Measurements from ENCODE around the gene UBALD2.
"Not testable (repeated sequence)": the region's sequence is repeated elsewhere in the genome, so short reads cannot be mapped to it uniquely, and the experiment has no call there.

The UBALD2 gene

GRCh38 chr17:76246080-76247066 lies 18.8 kb upstream of the UBALD2 start:
- DNase-seq: peak in 3 of 6 experiments; percentile 42 to 68 (median 56)

GRCh38 chr17:76247304-76247703 lies 17.8 kb upstream of the UBALD2 start:
- no peak for DNase-seq

DNA sequence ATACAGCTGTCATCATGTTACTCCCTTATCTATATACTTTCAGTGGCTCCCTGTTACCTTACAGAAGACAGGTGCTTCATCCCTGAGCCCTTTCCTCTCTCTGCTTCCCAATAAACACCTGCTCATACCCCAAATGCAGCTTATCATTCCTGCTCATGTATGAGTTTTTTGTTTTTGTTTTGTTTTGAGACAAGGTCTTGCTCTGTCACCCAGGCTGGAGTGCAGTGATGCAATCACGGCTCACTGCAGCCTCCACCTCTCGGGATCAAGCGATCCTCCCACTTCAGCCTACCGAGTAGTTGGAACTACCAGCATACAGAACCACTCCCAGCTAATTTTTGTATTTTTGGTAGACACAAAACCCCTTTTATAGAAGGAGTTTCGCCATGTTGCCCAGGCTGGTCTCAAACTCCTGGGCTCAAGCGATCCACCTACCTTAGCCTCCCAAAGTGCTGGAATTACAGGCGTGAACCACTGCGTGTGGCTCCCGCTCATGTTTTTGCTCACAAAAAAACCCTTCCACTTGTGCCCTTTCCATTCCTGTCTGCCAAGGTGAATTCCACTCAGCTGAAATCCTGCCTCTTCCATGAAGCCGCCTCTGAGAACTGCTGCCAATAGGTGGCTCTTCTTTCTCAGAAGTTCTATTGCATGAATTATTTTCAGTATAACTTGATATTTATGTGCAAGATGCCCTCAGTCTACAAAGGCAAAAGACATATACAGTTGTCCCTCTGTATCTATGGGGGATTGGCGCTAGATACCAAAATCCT lies 16.9 kb upstream of the UBALD2 start:
- DNase-seq: no peak

DNA sequence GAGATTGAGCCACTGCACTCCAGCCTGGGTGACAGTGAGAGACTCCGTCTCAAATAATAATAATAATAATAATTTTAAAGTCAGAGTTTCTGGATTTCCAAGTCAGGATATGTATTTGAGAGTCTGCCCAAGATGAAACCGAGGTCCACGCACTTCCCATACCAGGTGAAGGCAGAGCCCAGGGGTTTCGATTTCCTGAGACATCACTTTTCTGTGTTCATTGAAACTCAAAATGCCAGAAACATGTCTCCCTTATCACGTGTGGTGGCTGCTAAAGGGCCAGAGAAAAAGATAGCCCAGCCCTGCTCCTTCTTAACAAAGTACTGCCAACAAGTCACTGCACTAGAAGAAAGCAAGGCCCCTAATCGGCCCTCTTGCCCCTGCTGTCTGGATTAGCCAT lies 15.0 kb upstream of the UBALD2 start:
- DNase-seq: no peak

- DNase-seq: peak in 1 of 6 experiments; percentile 31
Observed at GRCh38 chr17:76251478-76252039, 13.6 kb upstream of the UBALD2 start.

DNA sequence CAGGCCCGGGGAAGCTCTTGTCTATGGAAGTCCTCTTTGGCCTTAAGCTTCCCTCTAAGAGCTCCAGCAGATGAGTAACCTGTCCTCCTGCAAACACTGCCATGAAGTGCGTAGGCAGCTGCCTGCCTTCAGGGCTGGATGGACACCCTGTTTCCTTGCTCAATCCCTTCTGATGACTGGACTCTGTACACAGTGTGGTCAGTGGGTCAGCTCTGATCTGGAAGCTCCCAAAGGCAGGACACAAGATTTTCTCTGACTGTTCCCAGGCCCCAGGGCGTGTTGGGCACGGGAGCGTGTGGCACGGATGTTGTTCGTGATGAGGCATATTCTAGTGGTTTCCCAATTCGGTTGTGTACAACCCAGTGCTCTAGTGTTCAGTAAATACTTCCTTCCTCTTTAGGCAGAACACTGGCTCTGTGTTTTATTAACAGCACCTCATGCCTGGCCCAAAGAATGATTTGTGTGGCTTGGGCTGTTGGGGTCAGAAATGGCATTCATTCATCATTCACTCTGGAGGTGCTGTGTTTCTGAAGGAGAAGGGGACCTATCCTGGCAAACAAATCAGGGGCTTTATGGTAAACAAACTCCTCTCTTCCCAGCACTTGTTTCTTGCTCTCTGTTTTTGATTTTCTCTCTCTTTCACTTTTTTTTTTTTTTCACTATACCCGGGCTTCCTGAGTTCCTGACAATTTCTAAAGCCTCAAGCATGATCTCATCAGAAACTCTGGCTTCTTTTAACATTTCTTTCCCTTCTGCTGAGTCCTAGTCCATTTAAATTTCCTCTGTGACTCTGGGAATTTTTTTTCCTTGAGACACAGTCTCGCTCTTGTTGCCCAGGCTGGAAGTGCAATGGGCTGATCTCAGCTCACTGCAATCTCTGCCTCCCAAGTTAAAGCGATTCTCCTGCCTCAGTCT lies 12.9 kb upstream of the UBALD2 start:
- peak in 4 of 6 experiments; percentile 23 to 62 (median 39) for DNase-seq

DNA sequence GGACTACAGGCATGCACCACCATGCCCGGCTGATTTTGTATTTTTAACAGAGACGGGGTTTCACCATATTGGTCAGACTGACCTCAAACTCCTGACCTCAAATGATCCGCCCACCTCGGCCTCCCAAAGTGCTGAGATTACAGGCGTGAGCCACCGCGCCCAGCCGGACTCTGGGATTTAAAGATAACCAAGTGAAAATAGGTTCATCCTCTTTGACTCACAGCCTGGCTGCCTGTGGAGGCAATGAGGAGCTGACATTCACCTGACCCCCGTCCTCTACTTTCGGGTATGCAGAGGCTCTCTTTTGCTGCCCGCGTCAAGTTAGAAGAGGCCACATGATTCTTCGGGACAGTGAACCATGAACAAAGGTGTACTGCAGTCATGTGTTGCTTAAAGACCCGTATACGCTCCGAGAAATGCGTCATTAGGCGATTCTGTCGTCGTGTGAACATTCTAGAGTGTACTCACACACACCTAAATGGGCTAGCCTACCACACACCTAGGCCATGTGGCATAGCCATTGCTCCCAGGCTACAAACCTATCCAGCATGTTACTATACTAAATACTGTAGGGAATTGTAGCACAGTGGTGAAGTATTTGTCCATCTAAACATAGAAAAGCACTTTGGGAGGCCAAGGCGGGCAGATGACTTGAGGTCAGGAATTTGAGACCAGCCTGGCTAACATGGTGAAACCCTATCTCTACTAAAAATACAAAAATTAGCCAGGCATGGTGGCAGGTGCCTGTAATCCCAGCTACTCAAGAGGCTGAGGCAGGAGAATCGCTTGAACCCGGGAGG lies 12.0 kb upstream of the UBALD2 start:
- DNase-seq: not testable (repeated sequence)

GRCh38 chr17:76253841-76254240 lies 11.3 kb upstream of the UBALD2 start:
- DNase-seq: no peak

DNA sequence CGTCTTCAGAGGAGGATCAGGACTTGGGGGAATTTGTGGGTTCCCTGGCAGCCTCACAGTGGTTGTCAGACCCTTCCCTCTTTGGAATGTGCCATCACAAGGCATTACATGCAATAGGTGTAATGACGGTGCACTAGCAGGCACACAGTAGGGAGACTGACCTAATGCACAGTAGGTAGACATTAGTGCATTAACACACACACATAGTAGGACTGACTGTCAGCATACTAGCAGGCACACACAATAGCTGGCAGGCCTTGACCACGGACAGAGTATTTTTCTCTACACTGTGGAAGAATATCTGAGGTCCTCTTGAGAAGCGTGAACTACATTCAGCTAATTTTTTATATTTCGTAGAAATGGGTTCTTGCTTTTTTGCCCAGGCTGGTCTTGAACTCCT lies 10.9 kb upstream of the UBALD2 start:
- DNase-seq: no peak

DNA sequence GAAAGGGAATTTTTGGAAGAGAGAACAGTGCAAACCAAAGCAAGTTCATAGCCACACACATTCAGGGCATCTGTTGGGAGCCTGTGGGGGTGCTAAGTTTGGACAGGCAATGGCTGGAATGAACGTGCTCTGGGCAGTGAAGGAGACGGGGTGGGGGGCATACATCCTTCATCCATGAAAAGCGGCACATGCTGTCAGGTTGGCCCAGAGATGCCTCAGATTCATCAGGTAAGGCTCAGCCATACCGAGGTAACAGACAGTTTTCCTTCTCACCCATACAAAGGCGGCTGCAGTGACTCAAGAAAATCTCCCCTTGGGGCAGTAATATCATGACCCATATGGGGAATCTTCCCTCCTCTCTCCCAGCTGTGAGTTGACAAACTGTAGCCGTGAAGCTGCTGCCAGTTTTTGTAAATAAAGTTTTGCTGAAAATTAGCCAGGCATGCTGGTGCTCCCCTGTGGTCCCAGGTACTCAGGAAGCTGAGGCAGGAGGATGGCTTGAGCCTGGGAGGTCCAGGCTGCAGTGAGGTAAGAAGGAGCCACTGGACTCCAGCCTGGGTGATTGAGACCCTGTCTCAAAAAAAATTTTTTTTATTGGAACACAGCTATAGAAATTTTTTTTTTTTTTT lies 9.2 kb upstream of the UBALD2 start:
- no peak for DNase-seq

DNA sequence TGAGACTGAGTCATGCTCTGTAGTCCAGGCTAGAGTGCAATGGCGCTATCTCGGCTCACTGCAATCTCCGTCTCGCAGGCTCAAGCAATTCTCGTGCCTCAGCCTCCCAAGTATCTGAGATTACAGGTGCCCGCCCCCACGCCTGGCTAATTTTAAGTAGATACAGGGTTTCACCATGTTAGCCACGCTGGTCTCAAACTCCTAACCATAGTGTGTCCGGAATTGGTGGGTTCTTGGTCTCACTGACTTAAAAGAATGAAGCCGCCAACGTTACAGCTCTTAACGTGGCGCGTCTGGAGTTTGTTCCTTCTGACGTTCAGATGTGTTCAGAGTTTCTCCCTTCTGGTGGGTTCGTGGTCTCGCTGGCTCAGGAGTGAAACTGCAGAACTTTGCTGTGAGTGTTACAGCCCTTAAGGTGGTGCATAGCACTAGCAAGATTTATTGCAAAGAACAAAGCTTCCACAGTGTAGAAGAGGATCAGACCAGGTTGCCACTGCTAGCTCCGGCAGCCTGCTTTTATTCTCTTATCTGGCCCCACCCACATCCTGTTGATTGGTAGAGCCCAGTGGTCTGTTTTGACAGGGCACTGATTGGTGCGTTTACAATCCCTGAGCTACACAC lies 8.6 kb upstream of the UBALD2 start:
- peak; percentile 21 to 77 (median 56) for DNase-seq

DNA sequence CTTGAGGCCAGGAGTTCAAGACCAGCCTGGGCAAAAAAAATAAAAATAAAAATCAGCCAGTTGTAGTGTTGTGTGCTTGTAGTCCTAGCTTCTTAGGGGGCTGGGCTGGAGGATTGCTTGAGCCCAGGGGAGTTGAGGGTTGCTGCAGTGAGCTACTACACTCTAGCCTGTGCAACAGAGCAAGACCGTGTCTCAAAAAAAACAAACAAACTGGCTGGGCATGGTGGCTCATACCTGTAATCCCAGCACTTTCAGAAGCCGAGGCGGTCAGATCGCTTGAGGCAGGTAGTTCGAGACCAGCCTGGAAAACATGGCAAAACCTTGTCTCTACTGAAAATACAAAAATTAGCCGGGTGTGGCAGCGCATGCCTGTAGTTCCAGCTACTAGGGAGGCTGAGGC lies 4.9 kb upstream of the UBALD2 start:
- no peak for DNase-seq

- no peak for DNase-seq
Observed at GRCh38 chr17:76260669-76261068, 4.5 kb upstream of the UBALD2 start.

GRCh38 chr17:76261421-76262215 lies 3.5 kb upstream of the UBALD2 start:
- peak in 2 of 6 experiments; percentile 13 to 31 for DNase-seq

- DNase-seq: peak in 1 of 6 experiments; percentile 17
Observed at GRCh38 chr17:76262732-76263344, 2.3 kb upstream of the UBALD2 start.

GRCh38 chr17:76263896-76264295 lies 1.3 kb upstream of the UBALD2 start:
- no peak for DNase-seq

DNA sequence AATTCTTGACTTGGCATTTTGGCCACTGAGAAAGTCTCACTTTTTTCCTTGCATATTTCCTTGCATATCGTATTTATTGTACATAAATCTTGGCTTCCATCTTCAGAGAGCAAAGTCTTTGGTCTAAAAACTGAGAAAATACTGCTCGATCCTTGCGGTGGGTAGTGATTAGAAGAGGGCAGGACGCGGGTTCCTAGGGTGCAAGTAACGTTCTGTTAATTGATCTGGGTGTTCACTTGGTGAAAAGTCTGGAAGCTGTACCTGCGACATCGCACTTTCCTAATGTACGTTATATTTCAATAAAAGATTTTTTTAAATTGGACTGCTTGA lies 758 bp upstream of the UBALD2 start:
- no peak for DNase-seq

GRCh38 chr17:76265624-76266243 lies 586 bp downstream of the UBALD2 start:
- DNase-seq: peak; percentile 45 to 73 (median 58)
